Measurements from ENCODE around the gene TTLL7.
"Not testable (repeated sequence)": the region's sequence is repeated elsewhere in the genome, so short reads cannot be mapped to it uniquely, and the experiment has no call there.

The TTLL7 gene

DNA sequence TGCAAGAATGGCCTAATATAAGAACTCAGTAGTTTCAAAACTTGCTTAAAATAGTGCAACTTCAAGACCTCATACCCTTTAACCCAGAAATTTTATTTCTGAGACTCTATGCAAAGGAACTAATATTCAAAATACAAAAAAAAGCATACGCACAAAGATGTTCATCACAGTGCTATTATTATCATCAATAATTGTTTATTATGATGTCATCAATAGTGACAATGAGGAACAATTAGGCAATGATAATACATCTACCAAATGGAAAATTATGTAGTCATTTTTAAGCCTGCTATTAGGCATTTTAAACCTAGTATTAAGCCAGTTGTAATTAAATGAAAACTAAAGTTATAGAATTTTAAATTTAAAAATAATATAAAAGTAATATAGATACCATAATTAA, 3.3 kb downstream of the TTLL7 start:
- no peak for DNase-seq (ENCODE audit: low read depth)

DNA sequence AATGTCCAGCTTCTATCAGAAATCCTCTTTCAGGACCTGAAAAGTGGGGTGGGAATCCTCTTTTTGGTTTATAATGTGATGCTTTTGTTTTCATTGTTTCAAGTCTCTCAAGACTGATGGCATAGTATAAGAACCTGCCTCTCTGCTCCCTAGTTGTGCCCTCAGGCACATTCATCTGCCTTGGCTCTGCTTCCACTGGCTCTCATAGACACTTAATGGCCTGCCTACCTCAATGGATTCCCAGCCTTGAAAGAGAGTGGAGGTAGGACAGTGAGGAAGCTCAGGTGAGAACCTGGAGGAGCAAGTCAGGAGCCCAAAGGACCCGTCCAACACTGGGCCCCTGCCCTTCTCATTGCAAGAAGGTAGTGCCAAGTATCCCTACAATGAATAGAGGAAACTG, 4.8 kb downstream of the TTLL7 start:
- no peak for DNase-seq (ENCODE audit: low read depth)

DNA sequence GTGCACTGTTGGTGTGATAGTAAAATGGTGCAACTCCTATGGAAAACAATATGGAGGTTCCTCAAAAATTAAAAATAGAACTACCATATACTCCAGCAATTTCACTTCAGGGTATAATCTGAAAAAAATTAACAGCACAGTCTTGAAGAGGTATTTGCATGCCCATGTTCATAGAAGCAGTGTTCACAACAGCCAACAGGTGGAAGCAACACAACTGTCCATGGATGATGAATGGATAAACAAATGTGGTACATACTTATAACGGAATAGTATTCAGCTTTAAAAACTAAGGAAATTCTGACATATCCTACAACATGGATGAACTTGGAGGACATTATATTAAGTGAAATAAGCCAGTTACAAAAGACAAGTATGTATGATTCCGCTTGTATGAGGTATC, 8.2 kb downstream of the TTLL7 start:
- no peak for DNase-seq (ENCODE audit: low read depth)

DNA sequence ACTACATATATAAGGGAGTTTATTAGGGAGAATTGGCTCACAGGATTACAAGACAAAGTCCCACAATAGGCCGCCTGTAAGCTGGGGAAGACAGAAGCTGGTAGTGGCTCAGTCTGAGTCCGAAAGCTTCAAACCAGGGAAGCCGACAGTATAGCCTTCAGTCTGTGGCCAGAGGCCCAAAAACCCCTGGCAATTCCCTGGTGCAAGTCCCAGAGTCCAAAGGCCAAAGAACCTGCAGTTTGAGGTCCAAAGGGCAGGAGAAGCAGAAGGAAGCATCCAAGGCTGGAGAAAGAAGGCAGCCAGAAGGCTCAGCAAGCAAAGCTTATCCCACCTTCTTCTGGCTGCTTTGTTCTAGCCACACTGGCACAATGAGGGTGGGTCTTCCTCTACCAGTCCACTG, 13.9 kb downstream of the TTLL7 start:
- DNase-seq (ENCODE audit: low read depth): no peak

DNA sequence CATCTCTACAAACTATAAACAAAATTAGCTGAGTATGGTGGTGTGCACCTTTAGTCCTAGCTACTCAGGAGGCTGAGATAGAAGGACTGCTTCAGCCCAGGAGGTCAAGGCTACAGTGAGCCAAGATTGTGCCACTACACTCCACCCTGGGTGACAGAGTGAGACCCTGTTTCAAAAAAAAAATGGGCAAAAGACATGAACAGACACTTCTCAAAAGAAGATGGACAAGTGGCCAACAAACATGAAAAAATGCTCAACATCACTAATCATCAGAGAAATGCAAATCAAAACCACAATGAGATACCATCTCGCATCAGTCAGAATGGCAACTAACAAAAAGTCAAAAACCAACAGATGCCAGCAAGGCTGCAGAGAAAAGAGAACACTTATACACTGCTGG, 15.0 kb downstream of the TTLL7 start:
- not testable (repeated sequence) for DNase-seq (ENCODE audit: low read depth)

GRCh38 chr1:83978056-83978455, 20.9 kb downstream of the TTLL7 start:
- no peak for DNase-seq (ENCODE audit: low read depth)

DNA sequence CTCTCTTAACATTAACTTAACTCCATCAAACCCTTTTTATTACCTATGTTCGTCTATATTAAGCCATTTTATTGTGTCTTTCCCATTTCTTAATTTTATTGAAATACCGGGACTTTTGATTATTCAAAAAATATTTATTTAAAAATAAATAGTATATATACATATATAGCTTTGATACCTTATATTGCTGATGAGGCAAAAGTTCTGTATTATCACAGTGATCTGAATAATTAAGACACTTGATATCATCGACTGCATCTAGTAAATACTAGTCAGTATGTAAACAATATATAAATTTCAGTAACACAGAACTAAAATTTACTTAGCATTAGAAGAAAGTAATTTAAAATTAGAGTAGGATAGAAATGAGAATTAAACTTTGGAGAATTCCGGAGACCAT, 22.0 kb downstream of the TTLL7 start:
- no peak for DNase-seq (ENCODE audit: low read depth)

- no peak for DNase-seq (ENCODE audit: low read depth)
Observed at GRCh38 chr1:83970802-83971201, 28.1 kb downstream of the TTLL7 start.

DNA sequence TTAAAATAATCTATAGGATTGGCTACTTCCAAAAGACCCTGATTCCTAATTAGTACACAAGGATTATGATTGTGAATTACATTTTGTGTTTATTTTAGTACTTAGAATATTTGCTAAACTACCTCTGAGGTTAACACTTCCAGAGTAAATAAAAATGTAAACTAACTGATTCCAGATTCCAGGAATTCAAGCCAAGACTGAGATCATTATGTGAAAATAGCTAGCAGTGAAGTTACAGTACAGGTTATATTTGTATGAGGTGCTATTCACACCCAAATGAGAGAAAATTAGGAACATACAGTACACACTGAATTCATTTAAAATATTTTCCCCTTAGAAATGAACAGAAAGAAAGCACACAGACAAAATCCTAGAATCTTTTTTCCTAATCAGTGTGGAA, 28.8 kb downstream of the TTLL7 start:
- DNase-seq (ENCODE audit: low read depth): no peak

- DNase-seq (ENCODE audit: low read depth): no peak
Observed at GRCh38 chr1:83967336-83967735, 31.6 kb downstream of the TTLL7 start.

GRCh38 chr1:83964153-83964552, 34.8 kb downstream of the TTLL7 start:
- no peak for DNase-seq (ENCODE audit: low read depth)

- DNase-seq (ENCODE audit: low read depth): no peak
Observed at GRCh38 chr1:83961571-83962295, 37.2 kb downstream of the TTLL7 start.

DNA sequence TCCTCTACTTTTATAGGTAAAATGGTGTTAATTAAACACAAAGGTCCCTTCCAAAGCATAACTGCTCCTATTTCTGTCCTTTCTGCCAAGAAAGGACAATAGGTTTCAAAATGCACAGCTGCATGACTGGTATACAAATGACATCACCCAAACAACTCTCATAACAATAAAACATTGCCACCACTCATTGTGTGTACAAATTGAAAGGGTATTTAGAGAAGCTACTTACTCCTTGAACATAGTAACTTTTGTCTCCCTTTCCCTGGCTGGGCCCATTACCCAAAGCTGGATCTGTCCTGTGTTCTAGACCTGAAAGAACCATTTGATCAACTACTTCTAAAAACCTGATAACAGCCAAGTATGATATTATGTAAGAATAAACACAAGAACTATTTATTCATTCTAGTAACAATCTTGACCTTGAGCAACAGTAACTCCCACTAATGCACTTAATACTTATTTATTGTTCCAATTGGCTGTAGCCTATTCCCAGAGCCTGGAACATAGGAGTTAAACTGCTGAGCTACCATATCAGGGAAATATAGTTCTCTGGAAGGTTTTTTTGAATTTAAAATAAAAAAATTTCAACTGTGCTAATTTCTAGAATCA, 38.2 kb downstream of the TTLL7 start:
- no peak for DNase-seq (ENCODE audit: low read depth)

DNA sequence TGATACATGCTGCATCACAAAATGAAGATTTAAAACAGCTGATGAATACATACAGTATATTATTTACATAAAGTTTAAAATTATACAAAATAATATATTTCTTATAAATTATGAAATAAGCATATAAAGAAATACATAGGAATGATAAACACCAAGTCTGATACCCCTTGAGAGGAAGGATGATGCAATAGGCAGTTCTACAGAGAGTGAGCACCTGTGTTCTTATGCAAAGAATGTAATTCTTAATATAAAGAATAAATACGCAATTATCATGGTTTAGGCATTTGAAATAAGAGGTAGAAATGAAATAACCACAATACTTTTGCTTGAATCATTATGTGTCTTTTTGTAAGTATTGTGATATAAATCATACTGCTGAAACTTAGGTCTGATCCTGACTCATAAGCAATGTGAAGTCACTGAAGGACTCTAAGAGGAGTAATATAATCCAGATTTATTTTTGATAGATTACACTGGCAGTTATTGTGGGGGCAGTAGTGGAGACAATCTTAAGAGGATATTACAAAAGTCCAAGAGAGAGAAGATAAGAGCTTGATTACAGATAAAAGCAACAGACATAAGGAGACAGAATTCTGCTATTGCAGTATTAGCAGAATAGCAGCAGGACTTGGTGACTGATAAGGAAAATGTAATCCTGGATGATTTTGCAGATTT, 39.0 kb downstream of the TTLL7 start:
- no peak for DNase-seq (ENCODE audit: low read depth)

GRCh38 chr1:83958704-83959103, 40.2 kb downstream of the TTLL7 start:
- DNase-seq (ENCODE audit: low read depth): no peak

DNA sequence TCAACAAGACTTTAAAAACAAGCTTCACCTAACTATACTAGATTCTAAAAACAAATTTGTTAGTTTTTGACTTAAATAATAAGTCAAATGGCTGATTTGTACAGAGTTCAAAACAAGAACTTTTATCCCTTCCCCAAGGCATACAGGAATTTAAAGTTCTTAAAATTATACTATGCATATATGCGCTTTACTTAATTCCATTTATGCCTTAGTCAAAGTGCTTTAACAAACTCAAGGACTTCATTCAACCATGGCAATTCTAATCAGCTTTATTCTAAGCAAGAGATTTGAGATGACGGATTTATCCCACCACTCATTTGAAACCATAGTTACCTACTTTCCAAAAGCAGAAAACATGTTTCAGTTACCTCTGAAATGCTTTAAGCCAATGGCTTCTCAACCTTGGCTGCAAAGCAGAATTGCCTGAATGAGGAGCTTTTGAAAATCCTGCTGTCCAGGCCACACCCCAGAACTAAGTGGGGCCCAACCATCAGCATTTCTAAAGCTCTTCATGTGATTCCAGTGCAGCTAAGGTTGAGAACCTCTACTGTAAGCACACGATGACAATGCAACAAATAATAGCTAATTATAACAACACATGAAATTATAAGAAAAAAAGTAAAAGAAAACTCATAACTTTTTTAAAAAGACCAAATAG, 44.6 kb downstream of the TTLL7 start:
- DNase-seq (ENCODE audit: low read depth): no peak

DNA sequence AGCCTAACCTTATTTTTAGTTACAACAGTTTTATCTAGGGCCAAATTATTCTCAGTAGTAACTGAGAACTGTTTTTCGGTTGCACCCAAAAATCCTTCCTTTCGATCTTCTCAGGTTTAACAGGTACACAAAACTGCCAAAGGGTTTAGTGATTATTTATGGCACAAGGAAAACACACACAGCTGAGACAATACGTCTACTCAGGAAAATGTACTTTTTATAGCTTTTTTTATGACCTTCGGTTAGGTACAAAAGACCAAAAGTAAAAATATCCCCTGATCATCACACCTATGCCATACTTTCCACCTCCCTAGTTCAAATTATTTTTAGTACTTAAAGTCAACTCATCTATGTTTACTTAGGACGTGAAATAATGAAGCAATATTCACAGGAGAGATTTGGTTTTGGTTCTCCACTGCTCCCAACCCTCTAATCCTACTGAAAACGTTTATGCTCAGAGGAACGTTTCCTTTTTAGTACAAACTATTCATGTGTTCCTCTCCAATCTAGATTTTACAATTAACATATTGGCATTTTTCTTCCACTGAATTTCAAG, 48.7 kb downstream of the TTLL7 start:
- DNase-seq (ENCODE audit: low read depth): no peak

GRCh38 chr1:83942914-83943313, 56.0 kb downstream of the TTLL7 start:
- no peak for DNase-seq (ENCODE audit: low read depth)

DNA sequence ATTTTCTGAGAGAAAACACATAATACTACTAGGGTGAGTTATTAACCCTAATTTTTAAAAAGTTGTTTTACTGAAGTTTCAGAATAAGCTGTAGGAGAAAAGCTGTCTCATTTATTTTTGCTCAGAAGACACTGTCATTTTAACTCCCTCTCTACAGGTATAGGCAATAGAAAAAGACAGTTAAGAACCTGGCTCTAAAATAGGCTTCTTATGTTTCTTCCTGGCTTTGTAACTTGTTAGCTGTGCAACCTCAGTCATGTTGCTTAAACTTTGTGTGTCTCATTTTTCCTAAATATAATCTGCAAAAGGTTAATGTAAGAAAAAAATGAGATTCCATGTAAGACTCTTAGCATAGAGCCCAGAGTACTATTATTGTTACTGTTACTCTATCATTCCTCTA, 64.4 kb downstream of the TTLL7 start:
- DNase-seq (ENCODE audit: low read depth): no peak

GRCh38 chr1:83932693-83933092, 66.2 kb downstream of the TTLL7 start:
- no peak for DNase-seq (ENCODE audit: low read depth)

- no peak for DNase-seq (ENCODE audit: low read depth)
Observed at GRCh38 chr1:83932281-83932680, 66.7 kb downstream of the TTLL7 start.

GRCh38 chr1:83931658-83932253, 67.2 kb downstream of the TTLL7 start:
- no peak for DNase-seq (ENCODE audit: low read depth)
